Measurements from ENCODE around the gene PPP6R1.

DNA sequence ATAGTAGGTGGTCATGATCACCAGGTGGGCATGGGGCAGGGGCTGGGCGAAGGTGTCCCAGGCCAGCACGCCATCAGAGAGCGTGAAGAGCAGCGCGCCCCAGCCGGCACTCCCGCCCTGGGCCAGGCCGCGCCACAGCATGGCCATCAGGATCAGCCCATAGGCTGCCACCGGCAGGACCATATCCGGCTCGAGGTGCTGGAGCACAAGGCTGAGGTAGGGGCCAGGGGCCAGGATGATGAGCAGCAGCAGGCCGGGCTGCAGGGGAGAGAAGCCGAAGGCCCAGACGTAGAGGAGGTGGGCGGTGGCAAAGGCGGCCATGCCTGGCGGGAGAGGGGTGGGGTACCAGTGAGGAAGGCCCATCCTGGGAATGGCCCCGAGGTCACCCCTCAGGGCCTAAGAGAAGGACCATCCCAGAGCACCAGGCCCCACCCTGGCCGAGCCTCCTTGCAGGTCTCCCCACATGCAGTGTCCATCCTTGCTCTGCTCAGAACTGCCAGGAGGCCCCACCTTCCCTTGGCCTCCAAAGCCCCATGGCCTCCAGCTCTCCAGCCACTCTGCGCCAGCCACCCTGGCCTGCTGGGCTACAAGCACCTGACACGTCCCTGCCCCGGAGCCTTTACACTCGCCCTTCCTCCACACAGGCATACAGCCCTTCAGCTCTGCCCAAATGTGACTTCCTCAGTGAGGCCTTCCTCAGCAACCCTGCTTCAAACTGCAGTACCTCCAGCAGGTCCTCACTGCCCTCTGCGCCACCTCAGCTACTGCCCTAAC is 31.4 kb downstream of the PPP6R1 start:
- TF ChIP-seq CTCF (IDR thresholded peaks at IDR 0.05) (no peak), POLR2A (IDR thresholded peaks at IDR 0.05) (no peak)

All from lower leg skin (tissue), 3 donors.